Ecto neural progenitor cell (in vitro differentiated cells): ENCODE results near the gene DHX57.
"Not testable (repeated sequence)": the region's sequence is repeated elsewhere in the genome, so short reads cannot be mapped to it uniquely, and the experiment has no call there.

Experiments used
- DNase-seq: peaks from one replicate; pipeline ENCODE4 v3.0.0-alpha.2; 2018; ENCODE audit warnings: low spot score

DHX57 gene

GRCh38 chr2:38863061-38863695 lies 12.6 kb downstream of the DHX57 start:
- no peak for DNase-seq

- DNase-seq = no peak
Measured at GRCh38 chr2:38862476-38862875, 13.3 kb downstream of the DHX57 start.

GRCh38 chr2:38856165-38856564 lies 19.6 kb downstream of the DHX57 start:
- DNase-seq = no peak

GRCh38 chr2:38850045-38850444 lies 25.7 kb downstream of the DHX57 start:
- DNase-seq = no peak

- no peak for DNase-seq
Measured at GRCh38 chr2:38836791-38837190, 38.9 kb downstream of the DHX57 start.

GRCh38 chr2:38835990-38836389 lies 39.7 kb downstream of the DHX57 start:
- DNase-seq = no peak

- no peak for DNase-seq
Measured at GRCh38 chr2:38835015-38835601, 40.6 kb downstream of the DHX57 start.

GRCh38 chr2:38830526-38831159 lies 45.1 kb downstream of the DHX57 start:
- DNase-seq = no peak

- no peak for DNase-seq
Measured at GRCh38 chr2:38829971-38830370, 45.8 kb downstream of the DHX57 start.

GRCh38 chr2:38828460-38828859 lies 47.3 kb downstream of the DHX57 start:
- DNase-seq = no peak

- DNase-seq = not testable (repeated sequence)
Measured at GRCh38 chr2:38827539-38828145, 48.1 kb downstream of the DHX57 start.

GRCh38 chr2:38825956-38826355 lies 49.8 kb downstream of the DHX57 start:
- DNase-seq = no peak

GRCh38 chr2:38824906-38825305 lies 50.8 kb downstream of the DHX57 start:
- no peak for DNase-seq

GRCh38 chr2:38823386-38823785 lies 52.3 kb downstream of the DHX57 start:
- no peak for DNase-seq

GRCh38 chr2:38818565-38818964 lies 57.2 kb downstream of the DHX57 start:
- DNase-seq = no peak

- DNase-seq = no peak
Measured at GRCh38 chr2:38815936-38816335, 59.8 kb downstream of the DHX57 start.

GRCh38 chr2:38810488-38810887 lies 65.2 kb downstream of the DHX57 start:
- DNase-seq = no peak

- no peak for DNase-seq
Measured at GRCh38 chr2:38808677-38809076, 67.1 kb downstream of the DHX57 start.

GRCh38 chr2:38806733-38807059 lies 69.0 kb downstream of the DHX57 start:
- DNase-seq = no peak

GRCh38 chr2:38806015-38806732 lies 69.6 kb downstream of the DHX57 start:
- no peak for DNase-seq

- no peak for DNase-seq
Measured at GRCh38 chr2:38797953-38798352, 77.8 kb downstream of the DHX57 start.

GRCh38 chr2:38797250-38797676 lies 78.5 kb downstream of the DHX57 start:
- no peak for DNase-seq

- not testable (repeated sequence) for DNase-seq
Measured at GRCh38 chr2:38795016-38795415, 80.7 kb downstream of the DHX57 start.
